Measurements from ENCODE around the gene C10orf105.

Gene C10orf105

GRCh38 chr10:71751515-71752224, 32.1 kb upstream of the C10orf105 start:
- DNase-seq = no peak

- no peak for DNase-seq
Observed at GRCh38 chr10:71750986-71751385, 31.4 kb upstream of the C10orf105 start.

GRCh38 chr10:71750124-71750841, 30.7 kb upstream of the C10orf105 start:
- no peak for DNase-seq

- no peak for DNase-seq
Observed at GRCh38 chr10:71749396-71749795, 29.8 kb upstream of the C10orf105 start.

GRCh38 chr10:71748671-71749191, 29.2 kb upstream of the C10orf105 start:
- DNase-seq = peak; percentile 78 to 85

- DNase-seq = no peak
Observed at GRCh38 chr10:71747551-71748523, 28.3 kb upstream of the C10orf105 start.

GRCh38 chr10:71747039-71747531, 27.5 kb upstream of the C10orf105 start:
- DNase-seq = no peak

GRCh38 chr10:71746344-71747037, 26.9 kb upstream of the C10orf105 start:
- peak in 1 of 2 experiments; percentile 64 for DNase-seq

- peak in 1 of 2 experiments; percentile 31 for DNase-seq
Observed at GRCh38 chr10:71745664-71746250, 26.2 kb upstream of the C10orf105 start.

GRCh38 chr10:71744897-71745663, 25.5 kb upstream of the C10orf105 start:
- no peak for DNase-seq

GRCh38 chr10:71743866-71744265, 24.3 kb upstream of the C10orf105 start:
- DNase-seq = no peak

GRCh38 chr10:71743089-71743838, 23.7 kb upstream of the C10orf105 start:
- no peak for DNase-seq

- peak in 1 of 2 experiments; percentile 47 for DNase-seq
Observed at GRCh38 chr10:71742301-71743088, 22.9 kb upstream of the C10orf105 start.

- no peak for DNase-seq
Observed at GRCh38 chr10:71741671-71742070, 22.1 kb upstream of the C10orf105 start.

- DNase-seq = no peak
Observed at GRCh38 chr10:71741029-71741428, 21.5 kb upstream of the C10orf105 start.

- DNase-seq = peak in 1 of 2 experiments; percentile 27
Observed at GRCh38 chr10:71740069-71740653, 20.6 kb upstream of the C10orf105 start.

- DNase-seq = no peak
Observed at GRCh38 chr10:71739358-71739900, 19.9 kb upstream of the C10orf105 start.

GRCh38 chr10:71737834-71738197, 18.2 kb upstream of the C10orf105 start:
- no peak for DNase-seq

All from activated T-cell treated with anti-CD3 and anti-CD28 coated beads, Interleukin-2, amount 50 U/mL, for 48 hours (primary cell).